HCT116 (cell line): ENCODE measurements around the gene ENTPD3.

Experiments
- CTCF ChIP-seq, 3 experiments: fragments of 200-600 bp in 1 of 3; sonication (generic) in 1 of 3; IDR thresholded peaks in 2 of 3; conservative IDR thresholded peaks in 1 of 3; 2 replicates each; pipeline ENCODE4 v1.5.1; 2012 to 2017; ENCODE audit warnings: low read depth in 2 of 3, low read length in 2 of 3, antibody characterized with exemption in 1 of 3, borderline replicate concordance in 1 of 3, control low read depth in 1 of 3, mild to moderate bottlenecking in 1 of 3, mixed read lengths in 1 of 3, mixed run types in 1 of 3, moderate library complexity in 1 of 3; ENCODE audit not compliant: insufficient read depth in 1 of 3
- MAX ChIP-seq: IDR thresholded peaks from 2 replicates; pipeline ENCODE4 v1.6.1; 2012
- TCF7L2 ChIP-seq: IDR thresholded peaks from 2 replicates; pipeline ENCODE4 v1.7.0; 2011; ENCODE audit warnings: borderline replicate concordance, inconsistent platforms; ENCODE audit not compliant: insufficient read depth, insufficient read length; ENCODE audit errors: extremely low read depth
- ZNF274 ChIP-seq: fragments of 200-500 bp; sonication (Bioruptor generic); IDR thresholded peaks from 2 replicates; pipeline ENCODE4 v1.6.1; 2014; ENCODE audit warnings: mild to moderate bottlenecking, low read depth, low read length, inconsistent platforms

- TF ChIP-seq MAX: no peak
- TF ChIP-seq TCF7L2: no peak
- no peak for TF ChIP-seq ZNF274
- no peak for TF ChIP-seq CTCF (IDR thresholded peaks at IDR 0.05 in 2 of 3, conservative IDR thresholded peaks at IDR 0.05 in 1 of 3; ENCODE audit: borderline replicate concordance in 1 of 3, insufficient read depth in 1 of 3, low read depth in 2 of 3, low read length in 2 of 3)
Observed at GRCh38 chr3:40363674-40364073, 23.3 kb upstream of the ENTPD3 start.
